HG03108 (cell line): ENCODE measurements around the gene APOL4.
"Not testable (repeated sequence)": the region's sequence is repeated elsewhere in the genome, so short reads cannot be mapped to it uniquely, and the experiment has no call there.

Experiments used
- ATAC-seq: cut with Tn5 transposase; IDR thresholded peaks from one replicate; pipeline ENCODE4 v1.9.1; 2021; ENCODE audit warnings: moderate library complexity; ENCODE audit not compliant: unreplicated experiment

Gene APOL4

GRCh38 chr22:36156119-36156514, 45.5 kb downstream of the APOL4 start:
- ATAC-seq: no peak

- no peak for ATAC-seq
These were observed 45.9 kb downstream of the APOL4 start for GRCh38 chr22:36155702-36156101.

GRCh38 chr22:36154423-36154945, 47.1 kb downstream of the APOL4 start:
- ATAC-seq: no peak

GRCh38 chr22:36153501-36154422, 47.8 kb downstream of the APOL4 start:
- ATAC-seq: no peak

- ATAC-seq: not testable (repeated sequence)
These were observed 48.8 kb downstream of the APOL4 start for GRCh38 chr22:36152821-36153220.

- no peak for ATAC-seq
These were observed 49.5 kb downstream of the APOL4 start for GRCh38 chr22:36152088-36152487.

- no peak for ATAC-seq
These were observed 50.5 kb downstream of the APOL4 start for GRCh38 chr22:36151006-36151595.

GRCh38 chr22:36149441-36149840, 52.2 kb downstream of the APOL4 start:
- ATAC-seq: no peak

GRCh38 chr22:36148411-36148810, 53.2 kb downstream of the APOL4 start:
- ATAC-seq: no peak

- ATAC-seq: no peak
These were observed 54.3 kb downstream of the APOL4 start for GRCh38 chr22:36147196-36147791.

GRCh38 chr22:36145881-36146280, 55.7 kb downstream of the APOL4 start:
- no peak for ATAC-seq

- no peak for ATAC-seq
These were observed 56.6 kb downstream of the APOL4 start for GRCh38 chr22:36144886-36145541.

- no peak for ATAC-seq
These were observed 57.7 kb downstream of the APOL4 start for GRCh38 chr22:36143956-36144355.

- ATAC-seq: no peak
These were observed 58.4 kb downstream of the APOL4 start for GRCh38 chr22:36143066-36143815.

- no peak for ATAC-seq
These were observed 60.1 kb downstream of the APOL4 start for GRCh38 chr22:36141481-36141880.
